NCI-H2107 treated with DMSO at 0.1 percent for 48 hours (cell line): ENCODE data around the gene HPS1.

Experiments used
- DNase-seq: peaks from one replicate; lab custom pipeline; 2025; ENCODE audit not compliant: unreplicated experiment; lab: John Stamatoyannopoulos, UW

The HPS1 gene

DNA sequence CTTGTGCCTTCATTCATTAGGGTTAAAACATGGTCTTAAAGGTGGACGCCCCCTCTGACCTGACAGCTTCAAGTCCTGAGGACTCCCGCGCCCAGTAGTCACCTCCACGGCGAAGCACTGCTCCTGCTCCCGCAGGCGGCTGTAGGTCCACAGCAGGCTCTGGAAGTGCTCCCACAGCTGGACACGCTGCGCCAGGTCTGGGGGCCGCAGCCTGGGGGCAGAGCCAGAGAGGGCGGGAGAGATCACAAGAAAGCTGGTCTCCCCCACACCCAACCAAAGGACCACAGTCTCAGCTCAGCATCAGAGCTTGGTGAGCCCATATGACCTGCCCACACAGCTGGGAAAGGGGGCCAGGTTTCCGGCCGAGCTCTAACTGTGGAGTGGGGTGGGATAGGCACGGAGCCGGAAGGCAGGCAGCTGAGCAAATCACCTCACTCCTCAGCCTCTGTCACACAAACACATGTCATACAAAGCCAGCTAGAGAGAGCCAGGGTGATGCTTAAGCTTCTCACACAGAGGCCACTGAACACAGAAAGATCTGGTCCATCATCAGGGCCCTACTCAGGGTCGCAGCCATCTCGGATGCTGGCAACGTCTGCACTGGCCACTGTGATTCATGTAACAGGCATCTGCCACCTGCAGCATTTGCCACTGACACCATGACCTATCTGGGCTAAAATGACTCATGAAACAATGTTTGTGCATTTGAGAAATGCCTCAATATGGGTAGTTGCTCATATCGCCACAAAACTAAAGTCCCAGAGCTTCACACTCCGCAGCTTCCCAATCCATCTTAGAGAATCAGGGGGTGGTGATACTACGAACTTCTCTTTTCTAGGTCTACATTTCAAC lies 12.6 kb downstream of the HPS1 start:
- DNase-seq, result no peak

- no peak for DNase-seq
These were observed 13.4 kb downstream of the HPS1 start for GRCh38 chr10:98433371-98433770.

DNA sequence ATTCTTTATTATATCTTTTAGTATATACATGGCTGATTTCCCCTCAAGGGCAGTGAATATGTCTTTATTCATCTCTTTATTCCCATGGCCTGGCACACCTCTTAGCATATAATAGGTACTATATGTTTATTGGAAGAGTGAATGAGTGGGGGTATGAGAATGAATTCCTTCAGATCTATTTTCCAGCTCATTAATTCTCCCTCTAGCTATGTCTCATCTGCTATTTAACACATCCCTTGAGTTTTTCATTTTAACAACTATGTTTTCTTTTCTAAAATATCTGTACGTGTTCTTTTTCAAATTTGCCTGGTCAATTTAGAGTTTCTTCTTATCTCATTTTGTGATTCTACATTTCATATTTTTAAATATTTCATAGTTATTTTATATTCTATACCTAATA lies 14.4 kb downstream of the HPS1 start:
- DNase-seq, result no peak

DNA sequence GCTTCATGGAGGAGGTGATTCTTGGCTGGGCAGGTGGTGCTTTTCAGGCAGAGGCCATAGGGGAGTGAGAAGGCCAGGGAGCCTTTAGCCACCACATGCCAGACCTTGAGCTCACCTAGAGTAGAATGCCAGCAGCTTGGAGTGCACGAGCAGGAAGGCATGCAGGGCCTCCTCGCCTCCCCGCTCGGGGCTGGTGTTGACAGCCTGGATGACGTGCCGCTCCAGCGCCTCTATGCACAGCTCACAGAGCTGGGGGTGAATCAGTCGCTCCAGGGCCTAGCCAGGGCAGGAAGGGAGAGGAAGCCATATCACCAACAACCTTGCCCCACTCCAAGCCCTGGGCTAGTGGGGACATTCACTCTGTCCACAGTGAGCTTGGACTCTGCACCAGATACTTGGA lies 15.7 kb downstream of the HPS1 start:
- no peak for DNase-seq

GRCh38 chr10:98430427-98430826 lies 16.3 kb downstream of the HPS1 start:
- no peak for DNase-seq

- DNase-seq, result no peak
These were observed 17.2 kb downstream of the HPS1 start for GRCh38 chr10:98429320-98430072.

GRCh38 chr10:98427011-98427515 lies 19.7 kb downstream of the HPS1 start:
- no peak for DNase-seq

- DNase-seq, result no peak
These were observed 21.0 kb downstream of the HPS1 start for GRCh38 chr10:98425511-98426352.

- DNase-seq, result no peak
These were observed 22.2 kb downstream of the HPS1 start for GRCh38 chr10:98424295-98425254.

DNA sequence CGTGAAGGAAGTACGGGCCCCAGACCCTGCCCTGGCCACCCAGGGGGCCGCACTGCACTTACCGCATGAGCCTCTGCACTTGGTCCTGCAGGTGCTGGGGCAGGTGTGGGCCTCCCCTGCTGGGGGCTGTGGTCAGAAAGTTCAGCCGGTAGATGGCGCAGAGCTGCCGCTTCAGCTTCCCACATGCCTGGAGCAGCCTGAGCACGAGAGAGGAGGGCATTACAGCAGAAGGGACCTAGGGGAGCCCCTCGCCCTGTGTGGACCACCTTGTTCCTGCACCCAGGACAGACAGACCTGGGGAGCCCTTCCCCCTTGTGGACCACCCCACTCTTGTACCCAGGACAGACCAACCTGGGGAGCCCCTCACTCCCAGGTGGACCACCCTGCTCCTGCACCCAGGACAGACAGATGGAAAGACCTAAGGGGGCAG lies 23.0 kb downstream of the HPS1 start:
- DNase-seq, result peak; percentile 25

- DNase-seq, result no peak
These were observed 24.6 kb downstream of the HPS1 start for GRCh38 chr10:98422182-98422581.

GRCh38 chr10:98420786-98421185 lies 25.9 kb downstream of the HPS1 start:
- DNase-seq, result no peak

DNA sequence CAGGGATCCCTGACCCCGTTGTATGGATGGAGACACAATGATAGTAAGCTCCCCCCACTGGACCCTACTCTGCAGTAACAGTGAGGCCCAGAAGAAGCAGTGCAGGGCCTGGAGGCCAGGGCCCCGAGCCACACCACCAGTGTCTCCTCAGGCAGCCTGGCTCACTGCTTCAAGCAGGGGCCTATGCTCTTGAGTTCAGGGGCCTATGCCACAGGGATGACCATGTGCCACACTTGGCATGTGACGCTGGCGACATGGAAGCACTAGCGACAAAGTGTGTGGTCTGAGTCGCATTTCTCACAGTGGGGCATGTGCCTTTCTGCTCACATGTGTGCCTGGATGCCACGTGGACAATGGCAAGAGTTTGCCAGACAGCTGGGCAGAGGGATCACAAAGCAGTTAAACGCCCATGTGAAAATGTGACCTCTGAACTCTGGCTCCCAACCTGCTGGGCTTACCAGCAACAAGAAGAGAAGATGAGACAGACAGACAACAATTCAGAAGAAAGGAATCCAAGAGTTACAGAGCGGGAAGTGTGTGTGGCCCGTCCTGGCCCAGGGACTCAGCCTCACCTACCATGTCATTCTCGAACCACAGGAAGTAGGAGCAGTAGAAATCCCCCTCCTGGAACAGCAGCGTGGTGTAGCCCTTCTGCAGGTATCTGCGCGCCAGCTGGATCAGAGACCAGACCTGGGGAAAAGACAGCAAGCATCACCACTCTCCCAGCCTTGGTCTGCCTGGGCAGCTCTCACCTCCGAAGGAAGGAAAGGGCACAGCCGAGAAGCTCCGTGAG lies 27.1 kb downstream of the HPS1 start:
- DNase-seq, result no peak

DNA sequence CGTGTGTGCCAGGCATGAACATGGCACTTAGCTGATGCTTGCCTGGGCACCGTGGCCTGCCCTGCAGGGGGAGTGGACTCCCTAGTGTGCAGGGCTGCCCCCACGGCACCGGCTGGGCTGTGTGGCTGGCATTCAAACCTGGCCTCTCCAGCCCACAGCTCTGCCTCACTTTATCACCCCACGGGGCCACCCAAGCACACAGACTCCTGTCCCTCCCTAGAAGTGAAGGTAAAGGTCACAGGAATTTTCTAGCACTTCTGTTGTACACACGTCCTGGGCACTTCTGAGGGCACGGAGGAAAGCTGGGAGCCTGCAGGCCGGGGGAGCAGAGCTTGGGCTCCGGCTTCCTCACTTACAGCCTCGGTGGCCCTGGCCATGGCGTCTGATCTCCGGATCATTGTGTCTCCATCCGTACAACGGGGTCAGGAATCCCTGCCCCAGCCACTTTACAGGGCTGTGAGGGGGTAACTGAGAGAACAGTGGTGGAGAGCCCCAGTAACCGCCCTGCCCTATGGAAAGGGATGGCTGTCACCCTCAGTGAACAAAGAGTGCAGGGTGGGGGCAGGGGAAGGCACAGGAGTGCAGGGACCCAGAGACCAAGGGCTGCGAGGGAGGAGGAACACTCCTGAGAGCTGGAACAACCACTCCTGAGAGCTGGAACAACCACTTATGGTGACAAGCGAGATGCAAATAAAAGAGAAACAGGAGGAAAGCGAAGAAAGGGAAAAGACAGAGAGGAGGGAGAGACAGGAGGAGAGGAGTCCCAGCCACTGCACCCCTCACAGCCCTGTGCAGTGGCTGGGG lies 27.9 kb downstream of the HPS1 start:
- no peak for DNase-seq

- DNase-seq, result no peak
These were observed 28.6 kb downstream of the HPS1 start for GRCh38 chr10:98417973-98418664.

- DNase-seq, result no peak
These were observed 29.2 kb downstream of the HPS1 start for GRCh38 chr10:98417481-98417959.

GRCh38 chr10:98416606-98417388 lies 29.9 kb downstream of the HPS1 start:
- no peak for DNase-seq
